HG03175 (cell line): ENCODE measurements around the gene WNT10A.
"Not testable (repeated sequence)": the region's sequence is repeated elsewhere in the genome, so short reads cannot be mapped to it uniquely, and the experiment has no call there.

ENCODE experiments used
- ATAC-seq: cut with Tn5 transposase; IDR thresholded peaks from one replicate; pipeline ENCODE4 v1.9.1; 2021; ENCODE audit warnings: mild to moderate bottlenecking, moderate library complexity; ENCODE audit not compliant: unreplicated experiment

WNT10A gene

DNA sequence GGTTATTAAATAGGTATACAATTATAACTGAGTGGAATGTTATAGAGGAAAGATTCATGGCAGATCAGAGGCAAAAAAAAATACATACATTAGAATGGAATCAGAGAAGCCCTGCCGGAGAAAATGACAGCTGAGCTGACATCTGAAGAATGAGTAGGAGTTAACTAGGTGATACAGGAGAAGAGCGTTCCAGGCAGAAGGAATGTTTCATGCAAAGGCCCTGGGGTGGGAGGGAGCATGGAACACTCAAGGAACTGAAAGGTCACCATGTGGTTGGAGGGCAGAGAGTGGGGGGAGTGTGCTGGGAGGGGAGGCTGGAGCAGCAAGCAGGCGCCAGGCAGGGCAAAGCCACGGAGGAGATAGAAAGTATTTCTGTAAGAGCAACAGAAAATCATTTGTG lies 47.2 kb downstream of the WNT10A start:
- no peak for ATAC-seq

- not testable (repeated sequence) for ATAC-seq
Observed at GRCh38 chr2:218930488-218930887, 49.8 kb downstream of the WNT10A start.

GRCh38 chr2:218931751-218932150 lies 51.1 kb downstream of the WNT10A start:
- not testable (repeated sequence) for ATAC-seq
